Measurements from ENCODE around the gene PDE6H.

PDE6H gene

DNA sequence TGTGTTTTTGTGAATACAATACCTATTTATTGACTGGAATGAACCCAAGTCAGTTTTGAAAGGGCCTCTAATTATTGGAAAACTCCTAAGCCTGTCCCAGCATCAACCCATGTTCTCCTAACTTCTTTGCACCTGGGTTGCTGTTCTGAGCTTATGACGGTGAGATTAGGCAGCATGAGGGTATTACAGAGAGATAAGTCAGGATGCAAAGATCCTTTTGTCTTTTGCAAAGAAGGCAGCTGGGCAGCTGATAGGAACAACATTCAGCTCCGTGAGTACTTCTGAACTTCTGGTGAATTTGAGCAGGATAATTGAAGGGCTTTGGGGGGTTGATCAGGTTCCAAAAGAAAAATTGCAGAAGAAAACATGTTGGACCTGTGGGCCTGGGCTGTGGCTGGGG lies at the start of gene PDE6H:
Gene PDE6H, plus strand, starts transcription at position 227 of the 400 bp plus-strand sequence. CDS start 4,971 bp downstream, outside the sequence.
- no peak for DNase-seq

DNA sequence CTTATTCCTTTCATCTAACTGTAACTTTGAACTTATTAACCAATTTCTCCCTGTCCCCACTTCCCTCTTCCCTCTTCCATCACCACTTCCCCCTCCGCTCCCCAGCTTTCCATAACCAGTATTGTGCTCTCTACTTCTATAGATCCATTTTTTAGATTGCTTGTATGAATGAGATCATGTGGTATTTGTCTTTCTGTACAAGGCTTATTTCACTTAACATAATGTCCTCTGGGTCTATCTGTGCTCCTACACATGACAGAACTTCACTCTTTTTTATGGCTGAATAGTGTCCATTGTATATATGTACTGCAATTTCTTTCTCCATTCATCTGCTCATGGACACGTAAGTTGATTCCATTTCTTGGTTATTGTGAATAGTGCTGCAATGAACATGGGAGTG lies 48.9 kb upstream of the PDE6H start:
- DNase-seq: no peak

DNA sequence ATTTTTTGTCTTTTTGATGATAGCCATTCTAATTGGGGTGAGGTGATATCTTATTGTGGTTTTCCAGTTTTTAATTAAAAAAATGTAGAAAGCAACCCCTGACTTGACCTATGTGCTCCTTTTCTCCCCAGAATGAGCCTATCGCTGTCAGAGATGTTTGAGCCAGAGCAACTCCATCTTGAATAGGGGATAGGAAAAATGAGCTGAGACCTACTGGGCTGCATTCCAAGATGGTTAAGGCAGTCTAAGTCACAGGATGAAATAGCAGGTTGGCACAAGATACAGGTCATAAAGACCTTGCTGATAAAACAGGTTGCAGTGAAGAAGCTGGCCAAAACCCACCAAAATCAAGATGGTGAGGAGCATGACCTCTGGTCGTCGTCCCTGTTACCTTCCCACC lies 48.3 kb upstream of the PDE6H start:
- DNase-seq: no peak

DNA sequence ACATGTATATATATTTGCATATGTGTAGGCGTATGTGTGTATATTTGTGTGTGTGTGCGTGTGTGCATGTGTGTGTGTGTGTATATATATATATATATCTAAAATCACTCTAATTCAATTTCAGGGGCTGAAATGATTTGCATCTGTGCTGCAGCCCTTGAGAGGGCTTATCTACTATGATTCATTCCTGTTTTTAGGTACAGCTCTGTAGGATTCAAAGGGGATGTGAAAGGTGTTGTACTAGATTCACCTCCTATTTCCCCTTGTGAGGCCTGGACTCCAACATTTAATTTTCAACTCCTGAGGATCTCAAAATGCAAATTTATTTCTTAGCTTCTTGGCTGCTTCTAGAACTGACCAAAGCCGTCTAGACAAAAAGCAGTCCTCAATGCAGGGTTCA lies 45.6 kb upstream of the PDE6H start:
- no peak for DNase-seq

DNA sequence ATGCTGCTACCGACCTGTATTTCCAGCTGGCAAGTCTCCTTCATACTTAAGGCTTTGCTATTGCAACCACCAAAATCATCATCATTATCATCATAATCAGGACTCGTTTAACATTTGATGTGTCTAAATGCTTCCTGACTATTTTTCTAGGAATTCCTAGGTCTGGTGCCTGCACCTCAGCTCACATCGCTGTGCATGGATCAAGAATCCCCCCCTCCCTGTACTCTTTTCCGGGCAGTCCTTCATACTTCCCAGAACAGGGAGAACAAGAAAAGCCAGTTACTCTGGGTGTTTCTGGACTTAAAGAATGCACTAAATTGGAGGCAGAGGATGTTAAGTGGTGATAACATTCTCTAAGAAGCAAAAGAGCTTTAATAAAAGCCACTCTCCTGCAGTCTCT lies 43.9 kb upstream of the PDE6H start:
- DNase-seq: no peak

DNA sequence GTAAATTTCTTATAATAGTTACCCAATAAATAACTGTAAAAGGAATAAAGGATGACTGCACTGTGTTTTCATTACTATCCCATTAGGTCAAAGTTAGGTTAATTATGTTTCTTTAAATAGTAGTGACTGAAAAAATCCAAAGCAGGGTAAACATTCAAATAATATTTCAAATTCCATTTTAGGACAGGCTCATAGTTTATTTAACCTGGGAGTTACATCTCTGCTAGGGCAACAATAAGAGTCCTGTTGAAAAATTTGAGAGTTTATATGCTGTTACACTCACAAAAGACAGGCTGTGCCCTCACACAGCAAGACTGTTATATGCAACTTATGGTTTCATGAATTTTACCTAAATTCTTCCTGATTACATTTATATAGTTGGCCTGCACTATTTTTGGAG lies 42.5 kb upstream of the PDE6H start:
- DNase-seq: no peak

DNA sequence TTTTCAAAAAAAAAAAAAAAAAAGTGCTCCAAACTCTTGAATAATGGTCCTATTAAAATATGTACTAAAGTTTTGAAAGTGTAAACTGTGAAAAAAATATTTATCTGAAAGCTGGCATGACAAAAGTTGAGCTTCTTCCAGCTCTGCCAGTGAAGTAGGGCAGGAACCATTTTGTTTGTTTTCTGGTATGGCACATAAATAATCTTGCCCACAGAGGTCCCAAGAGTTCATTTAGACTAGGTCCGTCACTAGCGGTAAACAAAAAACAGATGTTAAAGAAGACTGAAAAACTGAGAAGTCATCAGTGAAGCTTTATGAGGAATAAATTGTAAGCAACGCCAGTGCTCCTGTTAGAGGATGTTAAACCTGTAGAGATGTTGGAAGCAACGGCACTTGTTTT lies 41.5 kb upstream of the PDE6H start:
- DNase-seq: no peak

DNA sequence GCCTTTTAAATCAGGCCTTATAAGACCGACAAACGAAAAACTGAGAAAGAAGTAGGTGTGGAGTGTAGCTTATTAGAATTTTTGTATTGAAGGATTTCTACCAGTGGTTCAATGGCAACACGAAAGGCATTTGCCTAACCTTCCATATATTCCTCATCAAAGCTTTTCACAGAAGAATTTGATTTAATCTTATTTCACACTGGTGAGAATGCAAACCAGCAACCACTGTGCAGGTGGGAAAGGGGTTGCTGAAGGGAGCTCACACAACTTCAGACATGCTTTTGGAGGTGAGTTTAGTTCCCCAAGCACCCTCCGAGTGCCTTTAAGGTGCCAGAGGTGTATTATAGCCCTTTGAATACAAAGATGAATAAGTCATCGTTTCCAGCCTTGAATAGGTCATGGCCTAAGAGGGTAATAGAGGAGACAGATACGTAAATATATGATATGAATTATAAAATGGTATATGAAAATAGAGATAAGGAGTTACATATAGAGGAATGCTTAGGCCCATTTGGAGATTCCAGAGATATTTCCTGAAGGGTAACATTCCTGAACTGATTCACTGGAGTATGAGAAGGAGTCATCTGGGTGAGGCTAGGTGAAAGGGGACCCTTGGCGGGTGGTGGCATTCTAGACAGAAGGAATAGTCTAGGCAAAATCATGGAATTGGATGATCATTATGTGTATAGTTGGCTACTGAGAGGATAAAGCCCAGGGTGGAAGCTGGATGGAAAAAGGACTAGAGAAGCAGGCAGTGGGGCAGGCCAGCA lies 40.9 kb upstream of the PDE6H start:
- no peak for DNase-seq

DNA sequence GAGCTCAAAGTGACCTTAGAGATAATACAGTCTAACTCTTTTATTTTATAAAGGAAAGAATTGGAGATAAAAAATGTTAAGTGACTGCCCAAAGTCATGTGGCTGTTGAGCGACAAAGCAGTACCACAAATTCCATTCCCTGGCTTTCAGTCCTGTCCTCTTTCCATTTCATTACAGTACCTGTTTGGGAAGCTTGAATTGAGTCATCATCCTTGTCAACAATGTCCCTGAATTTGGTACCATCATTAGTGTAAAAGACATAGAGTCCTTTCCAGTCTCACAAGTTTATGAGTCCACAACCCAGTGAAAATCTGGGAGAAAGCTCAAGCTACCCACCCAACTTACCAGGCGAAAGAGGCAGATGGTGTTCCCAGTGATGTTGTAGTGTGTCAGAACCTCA lies 38.3 kb upstream of the PDE6H start:
- DNase-seq: no peak

DNA sequence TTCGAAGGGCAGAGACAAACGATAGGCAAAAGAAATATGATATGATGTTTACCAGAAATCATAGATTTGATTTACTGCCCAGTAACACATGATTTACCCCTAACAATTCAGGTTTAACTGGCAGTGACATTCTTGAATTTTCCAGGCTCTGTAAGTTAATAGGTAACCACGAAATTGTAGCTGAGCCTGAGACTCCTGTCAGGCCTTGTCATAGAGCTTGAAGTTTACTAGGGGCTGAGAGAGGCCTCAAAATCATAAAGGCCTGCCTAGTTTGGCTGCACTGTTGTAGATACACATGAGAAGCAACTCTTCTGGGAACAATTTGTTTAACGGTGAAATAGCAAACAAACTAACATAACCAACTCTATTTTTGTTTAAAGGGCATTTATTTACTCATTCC lies 37.8 kb upstream of the PDE6H start:
- DNase-seq: no peak

DNA sequence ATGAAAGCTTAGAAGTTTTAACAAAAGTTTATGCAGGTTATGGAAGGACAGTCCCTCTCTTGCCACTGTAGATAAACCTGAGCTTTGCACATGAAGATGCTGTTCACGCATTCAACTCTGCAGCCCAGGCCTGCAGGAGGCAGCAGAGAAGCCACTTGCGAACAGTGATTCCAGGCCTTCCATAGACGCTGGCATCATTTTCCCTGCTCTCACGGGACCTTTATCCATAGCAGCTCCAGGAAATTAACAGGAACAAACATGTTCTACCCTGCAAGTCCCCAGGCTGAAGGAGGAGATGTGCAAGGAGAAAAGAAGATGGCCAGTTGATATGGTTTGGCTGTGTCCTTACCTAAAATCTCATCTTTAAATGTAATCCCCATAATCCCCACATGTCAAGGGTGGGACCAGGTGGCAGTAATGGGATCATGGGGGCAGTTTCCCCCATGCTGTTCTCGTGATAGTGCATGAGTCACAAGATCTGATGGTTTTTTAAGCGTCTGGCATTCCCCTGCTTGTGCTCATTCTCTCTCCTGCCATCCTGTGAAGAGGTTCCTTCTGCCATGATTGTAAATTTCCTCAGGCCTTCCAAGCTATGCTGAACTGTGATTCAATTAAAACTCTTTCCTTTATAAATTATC lies 36.5 kb upstream of the PDE6H start:
- DNase-seq: peak; percentile 40

DNA sequence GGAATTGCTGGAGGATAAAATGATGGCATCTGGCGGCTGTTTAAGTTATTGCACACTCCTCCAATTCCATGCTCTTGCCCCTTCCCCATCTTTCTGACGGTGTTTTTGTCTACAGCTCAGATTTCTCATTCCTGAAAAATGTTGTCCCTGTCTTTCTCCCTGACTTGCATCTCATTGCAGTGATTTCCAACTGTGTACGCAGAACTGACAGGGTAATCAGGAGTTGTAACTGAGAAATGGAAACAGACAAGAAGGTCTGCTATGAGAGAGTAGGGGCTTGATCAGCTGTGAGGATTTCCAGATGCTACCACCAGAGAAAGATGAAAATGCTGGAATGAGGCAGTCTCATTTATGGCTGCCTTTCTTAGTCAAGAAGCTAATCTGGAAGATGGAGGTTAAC lies 35.8 kb upstream of the PDE6H start:
- no peak for DNase-seq

DNA sequence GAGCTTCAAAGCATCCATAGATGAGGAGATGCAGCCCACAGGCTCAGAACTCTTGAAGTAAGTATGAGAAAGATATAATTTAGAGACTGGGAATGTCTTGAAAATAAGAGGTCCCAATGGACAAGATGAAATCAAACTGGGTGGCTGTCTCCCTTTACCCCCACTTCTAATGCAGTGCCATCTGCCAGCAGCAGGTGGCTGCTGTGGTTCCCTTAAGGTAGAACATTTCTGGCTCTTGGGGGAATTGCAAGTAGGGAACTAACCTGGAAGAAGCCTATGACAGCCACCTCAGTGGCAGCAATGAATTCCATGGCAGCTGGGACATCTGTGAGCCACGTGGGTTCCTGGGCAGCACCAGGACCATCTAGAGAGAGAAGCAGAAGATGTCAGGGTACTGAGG lies 35.2 kb upstream of the PDE6H start:
- peak; percentile 54 for DNase-seq

DNA sequence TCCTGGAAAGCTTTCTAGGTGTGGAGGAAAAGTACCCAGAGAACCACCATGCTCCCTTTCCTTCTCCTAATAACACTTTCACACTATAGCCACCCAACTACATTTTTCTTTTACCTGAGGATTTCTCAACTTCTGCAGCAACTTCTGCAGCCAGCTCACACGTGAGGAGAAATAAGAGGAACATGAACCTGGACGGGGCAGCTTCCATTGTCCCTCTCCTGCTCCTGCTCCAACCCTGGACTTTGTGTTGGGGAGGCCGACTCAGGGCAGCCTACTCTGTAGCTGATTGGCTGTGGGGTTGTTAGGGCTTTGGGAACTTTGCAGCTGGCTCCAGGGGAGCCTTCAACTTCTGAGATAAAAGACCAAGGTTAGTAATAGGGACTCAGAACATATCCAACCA lies 34.5 kb upstream of the PDE6H start, which contains the start of gene ERP27:
Gene ERP27, minus strand, starts transcription at position 237 of the 400 bp plus-strand sequence. Its CDS starts 29 bp downstream, at position 208.
- no peak for DNase-seq

DNA sequence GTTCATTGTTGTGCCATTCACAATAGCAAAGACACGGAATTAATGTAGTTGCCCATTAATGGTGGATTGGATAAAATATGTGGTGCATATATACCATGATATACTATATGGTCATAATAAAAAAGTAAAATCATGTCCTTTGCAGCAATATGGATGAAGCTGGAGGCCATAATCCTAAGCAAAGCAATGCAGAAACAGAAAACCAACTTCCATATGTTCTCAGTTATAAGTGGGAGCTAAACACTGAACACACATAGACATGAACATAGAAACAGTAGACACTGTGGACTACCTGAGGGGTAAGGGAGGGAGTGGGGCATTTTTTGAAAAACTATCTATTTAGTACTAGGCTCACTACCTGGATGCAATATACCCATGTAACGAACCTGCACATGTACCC lies 31.5 kb upstream of the PDE6H start:
- DNase-seq: no peak

DNA sequence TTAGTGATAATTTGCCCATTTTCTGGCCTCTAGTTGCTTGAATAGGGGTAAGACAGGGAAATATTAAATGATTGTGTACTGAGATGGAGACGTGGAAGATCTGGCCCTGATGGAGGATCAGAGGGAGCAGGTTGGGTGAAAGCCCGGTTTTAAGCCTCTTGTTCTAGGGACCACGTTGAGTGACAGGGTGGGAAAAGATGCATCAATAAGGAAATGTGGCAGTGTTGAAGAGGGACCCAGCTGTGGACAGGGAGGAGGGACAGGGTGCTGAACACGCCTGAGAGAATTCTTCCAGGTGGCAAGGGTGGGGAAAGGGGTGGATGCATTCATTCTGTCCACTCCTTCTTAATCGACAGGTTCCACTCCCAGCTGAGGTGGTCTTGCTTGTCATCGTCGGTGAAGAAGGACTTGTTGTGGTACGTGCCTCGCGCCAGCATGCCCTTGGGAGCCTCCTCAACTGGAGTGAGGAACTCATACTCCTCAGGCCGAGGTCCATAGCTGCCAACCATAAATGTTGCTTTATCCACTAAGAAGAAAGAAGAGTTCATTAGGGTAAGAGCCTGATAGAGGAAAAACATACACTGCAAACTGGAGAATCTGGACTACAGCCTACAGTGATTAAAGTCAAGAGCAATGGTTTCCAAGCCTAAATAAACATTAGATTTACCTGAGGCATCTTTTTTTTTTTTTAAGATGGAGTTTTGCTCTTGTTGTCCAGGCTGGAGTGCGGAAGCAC lies 30.5 kb upstream of the PDE6H start:
- no peak for DNase-seq

DNA sequence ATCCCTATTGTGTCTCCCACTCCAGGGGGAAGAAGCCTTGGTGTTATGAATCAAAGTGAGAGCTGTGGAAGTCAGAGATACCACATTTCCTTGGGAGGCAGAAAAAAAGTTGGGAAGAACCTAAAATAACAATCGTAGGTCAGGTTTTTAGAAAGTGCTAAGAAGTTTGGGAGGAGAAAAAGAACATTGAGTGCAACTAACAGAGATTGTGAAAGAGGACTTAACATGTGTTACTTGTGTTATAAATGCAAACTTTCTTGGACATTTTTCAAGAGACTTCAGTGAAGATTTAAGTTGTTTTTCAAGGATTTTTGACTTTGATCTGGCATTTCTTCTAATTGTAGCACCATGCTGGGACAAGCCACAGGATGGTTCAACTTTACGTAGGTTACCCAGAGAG lies 26.7 kb upstream of the PDE6H start:
- no peak for DNase-seq

DNA sequence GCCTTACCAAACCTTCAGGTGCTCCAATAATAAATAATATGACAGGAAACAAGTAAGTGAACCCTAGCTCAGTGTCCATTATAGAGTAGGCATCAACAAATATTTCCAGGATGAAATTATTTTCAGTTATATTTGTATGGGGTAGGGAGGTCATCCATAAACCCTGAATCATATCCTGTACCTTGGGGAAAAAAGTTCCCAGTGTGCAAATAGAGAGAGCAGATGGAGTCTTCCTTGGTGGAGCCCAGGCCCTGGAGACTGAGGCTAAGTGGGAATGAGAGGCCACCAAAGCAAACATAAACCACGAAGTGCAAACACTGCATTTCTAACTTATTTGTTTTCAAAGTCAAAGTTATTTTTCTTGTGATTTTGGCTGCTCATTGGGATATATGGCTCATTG lies 26.0 kb upstream of the PDE6H start:
- no peak for DNase-seq

DNA sequence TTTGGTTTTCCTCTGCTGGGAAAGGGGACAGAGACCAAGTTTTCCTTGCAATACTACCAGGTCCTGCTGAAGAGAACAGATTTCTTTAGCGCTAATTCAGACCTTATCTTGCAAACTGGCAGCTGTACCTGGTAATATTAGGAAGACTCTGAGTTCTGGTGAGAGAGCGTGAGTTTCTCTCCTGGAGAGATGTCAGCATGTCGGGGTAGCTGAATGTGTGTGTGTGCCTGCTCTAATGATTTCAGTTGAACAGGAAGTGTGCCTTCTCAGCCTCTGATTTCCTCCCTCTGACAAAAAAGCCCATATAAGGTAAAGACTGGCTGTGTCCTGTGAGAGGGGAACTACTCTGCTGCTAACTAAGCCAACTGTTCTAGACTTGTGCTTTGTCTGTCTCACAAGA lies 24.2 kb upstream of the PDE6H start:
- peak; percentile 68 for DNase-seq

DNA sequence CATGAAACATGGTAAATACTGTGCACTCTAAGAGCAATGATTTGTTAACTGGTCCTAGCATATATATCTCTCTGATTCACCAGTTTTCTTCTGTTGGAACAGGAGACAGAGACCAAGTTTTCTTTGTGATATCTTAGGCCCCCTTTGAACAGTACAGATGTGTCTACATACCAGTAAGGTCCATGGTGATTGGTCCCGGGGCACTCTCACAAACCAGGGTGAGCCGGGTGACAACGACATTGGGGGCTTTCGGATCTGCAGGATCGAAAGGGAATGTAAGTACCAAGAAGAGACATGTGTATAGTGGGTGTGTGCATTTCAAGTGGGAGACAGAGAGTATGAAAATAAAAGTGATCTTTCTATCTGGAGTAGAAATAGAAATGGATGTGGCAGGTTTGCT lies 23.2 kb upstream of the PDE6H start:
- DNase-seq: no peak

DNA sequence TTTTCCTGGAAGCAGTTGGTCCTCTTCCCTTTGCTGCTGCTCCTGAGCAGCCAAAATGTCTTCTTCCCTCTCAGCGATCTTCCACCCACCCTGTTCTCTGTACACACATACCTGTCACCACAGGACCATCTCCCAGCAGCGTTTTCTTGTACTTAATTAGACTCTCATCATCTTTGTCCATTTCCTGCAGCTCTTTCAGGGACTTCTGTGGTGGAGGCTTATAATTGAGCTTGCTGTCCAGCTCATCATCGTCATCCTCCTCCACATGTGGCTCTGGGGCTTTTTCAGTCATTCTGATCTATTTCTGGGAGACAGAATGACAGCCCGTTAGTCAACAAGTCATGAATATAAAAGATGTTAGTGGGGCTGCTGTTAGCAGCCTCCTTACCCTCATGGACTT lies 22.4 kb upstream of the PDE6H start:
- no peak for DNase-seq

DNA sequence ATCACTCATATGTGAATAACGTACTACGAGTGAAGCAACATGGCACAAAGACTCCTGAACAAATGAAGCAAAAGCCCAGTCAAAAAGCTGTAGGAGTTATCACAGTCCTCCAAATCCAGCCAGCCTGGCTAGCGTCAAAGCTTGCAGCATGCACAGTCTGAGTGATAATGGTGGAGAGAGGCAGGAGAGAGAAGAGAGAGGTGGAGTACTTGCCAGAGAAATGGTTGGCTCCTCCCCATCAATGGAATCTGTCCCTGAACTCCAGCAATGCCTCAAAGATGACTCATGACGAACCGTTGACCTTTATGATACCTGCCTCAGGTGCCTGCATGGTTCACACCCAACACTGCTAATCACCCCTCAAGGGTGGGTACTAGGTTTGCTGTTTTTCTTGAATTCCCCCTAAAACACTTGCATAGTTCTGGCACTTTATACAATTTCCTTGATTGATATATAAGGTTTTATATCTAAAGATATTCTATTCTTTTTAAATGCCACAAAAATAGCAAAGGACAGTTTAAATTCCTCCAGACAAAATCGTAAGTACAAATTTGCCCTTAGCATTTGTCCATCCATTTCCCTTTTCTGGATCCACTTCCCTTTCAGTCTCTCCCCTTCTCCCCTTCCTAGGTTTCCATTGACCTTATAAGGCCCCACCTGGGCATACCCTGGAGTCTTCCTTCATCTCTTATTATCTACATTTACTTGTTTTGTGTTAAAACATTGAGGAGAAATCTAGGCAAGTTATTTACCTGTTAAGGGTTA lies 21.7 kb upstream of the PDE6H start:
- DNase-seq: peak; percentile 37

DNA sequence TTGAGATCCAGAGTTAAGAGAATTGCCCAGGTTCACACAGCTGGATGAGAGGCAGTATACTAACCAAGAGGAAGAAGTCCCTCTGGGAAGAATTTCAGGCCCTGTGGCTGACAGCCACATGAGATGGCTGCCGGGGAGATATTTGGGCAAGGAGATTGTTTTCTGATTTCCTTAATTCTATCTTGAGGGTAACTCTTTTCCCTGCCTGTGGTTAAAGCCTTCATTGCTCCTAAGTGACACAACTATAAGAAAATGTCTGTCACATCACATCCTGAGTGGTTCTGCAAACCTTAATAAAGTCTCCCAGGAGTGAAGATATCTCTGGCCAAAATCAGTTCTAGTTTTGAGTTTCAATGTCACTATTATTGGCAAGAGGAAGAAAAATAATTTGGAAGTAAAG lies 21.0 kb upstream of the PDE6H start:
- no peak for DNase-seq
